MCF 10A (cell line): ENCODE results near the gene DSCAML1. TPM values are rescaled to one million over a fixed set of nuclear protein-coding genes. Genes with fewer than 3 reads are reported as not detected.

ENCODE experiments used
- BruUV-seq: library from RNA; stranded (reverse); fragments of 400-500 nt; replicated peaks from 2 replicates; lab custom pipeline; 2021; lab: Mats Ljungman, UMichigan
- CTCF ChIA-PET: fragments of 300-600 bp; sonication (Branson Sonifier 250); formaldehyde crosslinking; extraction: SDS; loops from one replicate; lab custom pipeline; 2021; ENCODE audit warnings: antibody characterized with exemption, inconsistent platforms; lab: Yijun Ruan, JAX
- POLR2A ChIA-PET: fragments of 300-600, 350-650 bp; sonication (Branson Sonifier 250); formaldehyde crosslinking; extraction: SDS; loops from one replicate; lab custom pipeline; 2020; ENCODE audit warnings: antibody characterized with exemption, inconsistent platforms; lab: Yijun Ruan, JAX
- DNase-seq: peaks from one replicate; pipeline ENCODE4 v3.0.0-alpha.2; 2018; ENCODE audit not compliant: unreplicated experiment
- H3K27ac Mint-ChIP-seq: one replicate; pipeline ENCODE4 v1.8.0; 2022; ENCODE audit warnings: mild to moderate bottlenecking, low read depth, mixed read lengths; ENCODE audit not compliant: unreplicated experiment
- H3K27me3 Mint-ChIP-seq: one replicate; pipeline ENCODE4 v1.8.0; 2022; ENCODE audit warnings: mixed read lengths; ENCODE audit not compliant: insufficient read depth, unreplicated experiment
- H3K36me3 Mint-ChIP-seq: one replicate; pipeline ENCODE4 v1.8.0; 2022; ENCODE audit warnings: mild to moderate bottlenecking, moderate library complexity, mixed read lengths; ENCODE audit not compliant: insufficient read depth, unreplicated experiment
- H3K4me1 Mint-ChIP-seq: one replicate; pipeline ENCODE4 v1.8.0; 2022; ENCODE audit warnings: mixed read lengths; ENCODE audit not compliant: insufficient read depth, unreplicated experiment
- H3K4me3 Mint-ChIP-seq: one replicate; pipeline ENCODE4 v1.8.0; 2022; ENCODE audit warnings: mild to moderate bottlenecking, moderate library complexity, mixed read lengths; ENCODE audit not compliant: unreplicated experiment
- H3K9me3 Mint-ChIP-seq: one replicate; pipeline ENCODE4 v1.8.0; 2022; ENCODE audit warnings: mixed read lengths; ENCODE audit not compliant: unreplicated experiment
- CTCF ChIP-seq: fragments of 200-600 bp; IDR thresholded peaks from one replicate; pipeline ENCODE4 v1.8.0; 2022; ENCODE audit warnings: antibody characterized with exemption, mild to moderate bottlenecking; ENCODE audit not compliant: unreplicated experiment
- intact Hi-C: fragments of 100-400 bp; cut with micrococcal nuclease; formaldehyde crosslinking; loops from 2 replicates; pipeline ENCODE4 v1.14.1; 2022
- total RNA-seq: library from RNA; stranded (reverse); gene quantifications from 2 replicates; pipeline ENCODE4 v1.2.3, GENCODE V29; 2022

Gene DSCAML1
- total RNA-seq, 1 experiment from 2014 or later = not detected

- intact Hi-C loops = no loop called here
- Mint-ChIP-seq H3K9me3 (no peaks in the 10 kb centered on the region), H3K4me1 (no peaks in the 10 kb centered on the region), H3K27me3 (no peaks in the 10 kb centered on the region), H3K27ac (no peak overlapping the region), H3K36me3 (peaks cover 61% of the 10 kb centered on the region), H3K4me3 (no peak overlapping the region)
- POLR2A ChIA-PET = no interaction called here
- BruUV-seq = no TSS peak
- CTCF ChIA-PET = interaction anchor here (0.9 to 1.1 kb wide), 2 partner anchors 23 to 29 kb away, joined by 3 to 6 read pairs; no protein-coding TSS in a partner anchor
- TF ChIP-seq CTCF = no peak
- DNase-seq = no peak
These were observed 400.0 kb downstream of the DSCAML1 start for GRCh38 chr11:117396970-117397369.

GRCh38 chr11:117395476-117395875, 401.5 kb downstream of the DSCAML1 start:
- ChIA-PET CTCF (no interaction called here), POLR2A (interaction anchor here (0.5 kb wide), 1 partner anchor 498 kb away, joined by 3 read pairs; no protein-coding TSS in a partner anchor)
- no peaks in the 10 kb centered on the region for H3K4me1 Mint-ChIP-seq
- H3K4me3 Mint-ChIP-seq = no peak overlapping the region
- no TSS peak for BruUV-seq
- H3K9me3 Mint-ChIP-seq = no peaks in the 10 kb centered on the region
- no peak overlapping the region for H3K27ac Mint-ChIP-seq
- TF ChIP-seq CTCF = no peak
- H3K36me3 Mint-ChIP-seq = peaks cover 65% of the 10 kb centered on the region
- H3K27me3 Mint-ChIP-seq = no peaks in the 10 kb centered on the region
- no peak for DNase-seq
- intact Hi-C loops = no loop called here

- TF ChIP-seq CTCF = no peak
- no TSS peak for BruUV-seq
- intact Hi-C loops = no loop called here
- DNase-seq = no peak
- Mint-ChIP-seq H3K9me3 (no peaks in the 10 kb centered on the region), H3K4me3 (no peak overlapping the region), H3K36me3 (peaks cover 70% of the 10 kb centered on the region), H3K4me1 (peaks cover 3% of the 10 kb centered on the region), H3K27me3 (no peaks in the 10 kb centered on the region), H3K27ac (no peak overlapping the region)
- ChIA-PET POLR2A (interaction anchor here (0.9 kb wide), 1 partner anchor 12 kb away, joined by 3 read pairs; no protein-coding TSS in a partner anchor), CTCF (no interaction called here)
These were observed 402.6 kb downstream of the DSCAML1 start for GRCh38 chr11:117394221-117394925.

GRCh38 chr11:117392979-117393378, 404.0 kb downstream of the DSCAML1 start:
- H3K4me1 Mint-ChIP-seq = peaks cover 6% of the 10 kb centered on the region
- intact Hi-C loops = no loop called here
- POLR2A ChIA-PET = interaction anchor here (0.7 kb wide), 1 partner anchor 106 kb away, joined by 3 read pairs; no protein-coding TSS in a partner anchor
- BruUV-seq = no TSS peak
- no peaks in the 10 kb centered on the region for H3K27me3 Mint-ChIP-seq
- no peaks in the 10 kb centered on the region for H3K9me3 Mint-ChIP-seq
- peaks cover 73% of the 10 kb centered on the region for H3K36me3 Mint-ChIP-seq
- DNase-seq = no peak
- H3K4me3 Mint-ChIP-seq = no peak overlapping the region
- TF ChIP-seq CTCF = no peak
- CTCF ChIA-PET = interaction anchor here (0.6 to 1.2 kb wide), 4 partner anchors 32 to 414 kb away, joined by 3 to 4 read pairs (median 3); no protein-coding TSS in a partner anchor
- no peak overlapping the region for H3K27ac Mint-ChIP-seq
